CD4-positive, alpha-beta T cell (primary cell): ENCODE measurements around the gene AQP5. TPM values are rescaled to one million over a fixed set of nuclear protein-coding genes. Genes with fewer than 3 reads are reported as not detected.
A peak's percentile ranks its signal among the peaks of the same experiment; 100 is the strongest.

ENCODE experiments used
- ATAC-seq: fragments of 200-7000 bp; cut with Tn5 transposase; one replicate; pipeline ENCODE4 v1.10.0; 2022; ENCODE audit warnings: mild to moderate bottlenecking; ENCODE audit not compliant: poor library complexity
- CTCF ChIA-PET: fragments of 350-600 bp; sonication (Branson Sonifier 250); formaldehyde crosslinking; loops from one replicate; lab custom pipeline; 2021; ENCODE audit warnings: antibody characterized with exemption, inconsistent platforms; lab: Charles Lee
- POLR2A ChIA-PET: fragments of 350-600 bp; sonication (Branson Sonifier 250); formaldehyde crosslinking; loops from one replicate; lab custom pipeline; 2021; ENCODE audit warnings: antibody characterized with exemption, inconsistent platforms; lab: Charles Lee
- DNase-seq, 14 experiments: peaks; one replicate each; pipeline ENCODE4 v3.0.0-alpha.2; 2013 to 2020; ENCODE audit warnings: mixed read lengths in 2 of 14
- H3K27ac ChIP-seq, 2 donors: one replicate each; pipeline versions ENCODE4 v1.5.1 to v1.7.0; 2013; ENCODE audit warnings: low read length in 2 of 2, low read depth in 1 of 2, mild to moderate bottlenecking in 1 of 2
- H3K27me3 ChIP-seq, 2 experiments: 1 replicate in 1 of 2; 2 replicates in 1 of 2; pipeline versions ENCODE4 v1.6.1 to v1.7.0; 2013; ENCODE audit warnings: low read length in 2 of 2, control low read depth in 1 of 2, mild to moderate bottlenecking in 1 of 2, moderate library complexity in 1 of 2; ENCODE audit not compliant: insufficient read depth in 2 of 2, control insufficient read depth in 1 of 2
- H3K36me3 ChIP-seq: one replicate; pipeline ENCODE4 v1.6.1; 2013; ENCODE audit warnings: low read length, control low read depth; ENCODE audit not compliant: insufficient read depth
- H3K4me1 ChIP-seq: one replicate; pipeline ENCODE4 v1.6.1; 2013; ENCODE audit warnings: low read length, control low read depth; ENCODE audit not compliant: insufficient read depth
- H3K4me3 ChIP-seq: one replicate; pipeline ENCODE4 v1.5.1; 2013; ENCODE audit warnings: mild to moderate bottlenecking, low read length, moderate library complexity
- H3K9me3 ChIP-seq, 2 experiments: 1 replicate in 1 of 2; 2 replicates in 1 of 2; pipeline versions ENCODE4 v1.6.1 to v1.7.0; 2013; ENCODE audit warnings: low read length in 2 of 2, mild to moderate bottlenecking in 2 of 2, control low read depth in 1 of 2, moderate library complexity in 1 of 2; ENCODE audit not compliant: control insufficient read depth in 1 of 2, insufficient read depth in 1 of 2
- H3K27ac Mint-ChIP-seq: one replicate; pipeline ENCODE4 v1.8.0; 2020; ENCODE audit warnings: mixed read lengths
- H3K27me3 Mint-ChIP-seq: one replicate; pipeline ENCODE4 v1.8.0; 2021; ENCODE audit warnings: mixed read lengths
- H3K36me3 Mint-ChIP-seq: one replicate; pipeline ENCODE4 v1.8.0; 2021; ENCODE audit warnings: low read depth, mixed read lengths
- H3K4me1 Mint-ChIP-seq: one replicate; pipeline ENCODE4 v1.8.0; 2021; ENCODE audit warnings: low read depth, mixed read lengths
- H3K4me3 Mint-ChIP-seq: one replicate; pipeline ENCODE4 v1.8.0; 2020; ENCODE audit warnings: mild to moderate bottlenecking, mixed read lengths
- H3K9me3 Mint-ChIP-seq: one replicate; pipeline ENCODE4 v1.8.0; 2020; ENCODE audit warnings: mixed read lengths
- intact Hi-C, 2 experiments: fragments of 100-400 bp; cut with DNase I in 1 of 2; cut with micrococcal nuclease in 1 of 2; formaldehyde crosslinking; loops; one replicate each; pipeline versions ENCODE4 v1.15.1 to v1.9.0; 2023 to 2025; cut with DNase I, micrococcal nuclease
- total RNA-seq, 174 experiments: library from RNA in 2 of 174; stranded (reverse) in 2 of 174; gene quantifications; one replicate each; pipeline ENCODE4 v1.2.3 and lab custom pipeline; 2021 to 2026
- TF ChIP-seq, protein P1 (sequence below): fragments of 200-600 bp; IDR thresholded peaks from one replicate; pipeline ENCODE4 v1.8.0; 2022; ENCODE audit warnings: antibody characterized with exemption, mild to moderate bottlenecking

AQP5 gene
- total RNA-seq, 2 experiments from 2014 or later, result not detected

DNA sequence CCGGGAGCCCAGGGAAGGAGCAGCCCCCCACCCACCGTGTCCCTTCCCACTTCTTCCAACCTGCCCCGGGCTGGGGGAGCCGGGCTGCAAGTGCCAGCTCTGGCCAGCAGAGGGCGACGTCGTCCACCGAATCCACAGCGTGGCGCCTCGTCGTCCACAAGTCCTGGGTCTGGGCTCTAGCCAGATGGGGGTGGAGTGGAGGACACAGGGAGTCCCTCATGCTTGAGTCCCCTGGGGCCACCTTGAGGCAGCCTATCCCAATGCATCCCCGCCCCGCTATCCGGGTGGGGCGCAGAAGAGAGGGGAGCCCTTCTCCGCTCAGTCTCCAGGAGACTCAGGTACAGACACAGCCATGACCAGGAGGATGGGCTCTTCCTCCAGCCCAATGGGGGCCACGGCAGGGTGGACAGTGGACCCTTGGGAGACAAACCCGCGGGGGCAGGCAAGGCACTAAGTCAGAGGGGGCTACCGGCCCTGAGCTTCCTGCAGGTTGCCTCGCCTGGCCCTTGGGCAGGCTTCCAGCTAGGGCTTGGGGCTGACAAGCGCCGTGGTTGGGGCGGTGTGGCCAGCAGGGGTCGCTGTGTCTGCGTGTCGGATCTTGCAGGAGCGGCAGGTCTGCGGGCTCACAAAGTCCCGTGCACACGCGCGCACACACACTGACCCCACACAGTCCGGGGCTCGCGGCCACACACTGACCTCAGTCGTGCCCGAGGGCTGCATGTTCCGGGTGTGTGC, 5.5 kb downstream of the AQP5 start:
- ATAC-seq (peak; percentile 85), DNase-seq (peak; percentile 87 to 97 (median 93))
- Histone ChIP-seq H3K27me3 (peaks cover 22 to 46% of the 10 kb centered on the region in 2 experiments), H3K4me1 (peaks cover 17% of the 10 kb centered on the region), H3K36me3 (no peaks in the 10 kb centered on the region), H3K27ac (no peak overlapping the region), H3K4me3 (peak overlapping the region; percentile 57), H3K9me3 (peaks cover 0 to 8% of the 10 kb centered on the region in 2 experiments)
- no peaks in the 10 kb centered on the region for H3K36me3 Mint-ChIP-seq
- no peaks in the 10 kb centered on the region for H3K9me3 Mint-ChIP-seq
- H3K27ac Mint-ChIP-seq, result no peak overlapping the region
- peak overlapping the region; percentile 70 for H3K4me3 Mint-ChIP-seq
- intact Hi-C loops, result loop anchor here (1.0 to 5.0 kb wide), 3 partner anchors 89 to 210 kb away; no protein-coding TSS in a partner anchor
- H3K27me3 Mint-ChIP-seq, result peaks cover 47% of the 10 kb centered on the region
- ChIA-PET POLR2A (interaction anchor here (0.7 to 1.5 kb wide), 5 partner anchors 22 to 214 kb away, joined by 3 to 7 read pairs (median 3); partner anchors contain the start of gene COX14), CTCF (interaction anchor here (0.6 to 3.1 kb wide), 45 partner anchors 8 to 1936 kb away, joined by 3 to 36 read pairs (median 5); partner anchors contain the start of genes COX14, RACGAP1, SMARCD1 and TMBIM6)
- H3K4me1 Mint-ChIP-seq, result peaks cover 5% of the 10 kb centered on the region
- TF ChIP-seq, protein P1, sequence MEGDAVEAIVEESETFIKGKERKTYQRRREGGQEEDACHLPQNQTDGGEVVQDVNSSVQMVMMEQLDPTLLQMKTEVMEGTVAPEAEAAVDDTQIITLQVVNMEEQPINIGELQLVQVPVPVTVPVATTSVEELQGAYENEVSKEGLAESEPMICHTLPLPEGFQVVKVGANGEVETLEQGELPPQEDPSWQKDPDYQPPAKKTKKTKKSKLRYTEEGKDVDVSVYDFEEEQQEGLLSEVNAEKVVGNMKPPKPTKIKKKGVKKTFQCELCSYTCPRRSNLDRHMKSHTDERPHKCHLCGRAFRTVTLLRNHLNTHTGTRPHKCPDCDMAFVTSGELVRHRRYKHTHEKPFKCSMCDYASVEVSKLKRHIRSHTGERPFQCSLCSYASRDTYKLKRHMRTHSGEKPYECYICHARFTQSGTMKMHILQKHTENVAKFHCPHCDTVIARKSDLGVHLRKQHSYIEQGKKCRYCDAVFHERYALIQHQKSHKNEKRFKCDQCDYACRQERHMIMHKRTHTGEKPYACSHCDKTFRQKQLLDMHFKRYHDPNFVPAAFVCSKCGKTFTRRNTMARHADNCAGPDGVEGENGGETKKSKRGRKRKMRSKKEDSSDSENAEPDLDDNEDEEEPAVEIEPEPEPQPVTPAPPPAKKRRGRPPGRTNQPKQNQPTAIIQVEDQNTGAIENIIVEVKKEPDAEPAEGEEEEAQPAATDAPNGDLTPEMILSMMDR, result peak; percentile 96

DNA sequence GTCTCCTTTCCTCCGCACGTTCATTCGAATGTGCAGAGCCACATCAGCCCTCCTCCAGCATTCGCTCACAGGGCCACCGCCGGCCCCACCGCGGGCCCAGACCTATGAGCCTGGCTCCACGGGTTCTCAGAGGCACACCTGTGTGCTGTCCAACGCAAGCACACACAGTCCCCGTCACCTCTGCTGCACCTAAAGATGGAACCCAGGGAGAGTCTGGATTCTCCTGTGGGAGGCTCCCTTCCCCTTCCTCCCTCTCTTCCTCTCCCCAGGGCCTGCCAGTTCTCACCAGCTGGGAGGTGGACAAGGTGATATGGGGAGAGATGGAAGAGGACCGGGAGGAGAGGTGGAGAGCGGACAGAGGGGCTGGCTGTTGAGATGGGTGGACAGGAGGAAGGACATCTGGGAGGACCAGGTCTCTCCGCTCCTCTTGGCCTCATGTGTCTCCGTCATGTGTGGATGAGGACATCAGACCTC, 6.1 kb downstream of the AQP5 start:
- CTCF ChIA-PET, result interaction anchor here (0.8 to 3.1 kb wide), 29 partner anchors 9 to 435 kb away, joined by 3 to 36 read pairs (median 6); partner anchors contain the start of genes COX14, RACGAP1, SMARCD1 and TMBIM6
- Histone ChIP-seq H3K27ac (no peak overlapping the region), H3K9me3 (peaks cover 0 to 7% of the 10 kb centered on the region in 2 experiments), H3K36me3 (no peaks in the 10 kb centered on the region), H3K27me3 (peaks cover 22 to 41% of the 10 kb centered on the region in 2 experiments), H3K4me3 (peak overlapping the region; percentile 57), H3K4me1 (peaks cover 17% of the 10 kb centered on the region)
- DNase-seq (no peak), ATAC-seq (peak; percentile 15)
- no peak overlapping the region for H3K27ac Mint-ChIP-seq
- H3K36me3 Mint-ChIP-seq, result no peaks in the 10 kb centered on the region
- POLR2A ChIA-PET, result interaction anchor here (0.9 to 1.5 kb wide), 3 partner anchors 22 to 145 kb away, joined by 3 to 7 read pairs (median 6); partner anchors contain the start of gene COX14
- intact Hi-C loops, result loop anchor here (1.0 to 5.0 kb wide), 3 partner anchors 88 to 209 kb away; no protein-coding TSS in a partner anchor
- no peak overlapping the region for H3K4me3 Mint-ChIP-seq
- peaks cover 5% of the 10 kb centered on the region for H3K4me1 Mint-ChIP-seq
- TF ChIP-seq, protein P1, result no peak
- H3K27me3 Mint-ChIP-seq, result peaks cover 41% of the 10 kb centered on the region
- H3K9me3 Mint-ChIP-seq, result no peaks in the 10 kb centered on the region

DNA sequence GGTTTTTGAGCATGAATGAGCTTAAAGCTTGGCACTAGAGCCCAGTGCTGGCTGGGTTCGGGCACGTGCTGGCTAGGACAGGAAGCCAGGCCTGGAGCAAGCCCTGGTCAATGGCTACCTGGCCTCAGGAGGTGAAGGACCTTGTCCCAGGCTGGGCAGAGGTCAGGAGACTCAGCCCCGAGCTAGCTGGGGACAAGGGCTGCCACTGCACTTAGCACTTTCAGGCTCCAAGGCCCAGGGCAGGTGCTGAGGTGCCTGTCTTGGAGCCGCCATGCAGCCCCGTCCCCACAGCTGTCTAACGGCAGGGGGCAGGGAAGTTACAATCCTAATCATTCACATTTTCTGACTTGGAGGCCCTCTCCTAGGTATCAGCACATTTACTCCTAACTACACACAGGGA, 6.8 kb downstream of the AQP5 start:
- Histone ChIP-seq H3K27ac (no peak overlapping the region), H3K4me3 (no peak overlapping the region), H3K9me3 (peaks cover 0 to 4% of the 10 kb centered on the region in 2 experiments), H3K4me1 (peaks cover 17% of the 10 kb centered on the region), H3K27me3 (peaks cover 19 to 35% of the 10 kb centered on the region in 2 experiments), H3K36me3 (no peaks in the 10 kb centered on the region)
- Mint-ChIP-seq H3K9me3 (no peaks in the 10 kb centered on the region), H3K4me1 (peaks cover 5% of the 10 kb centered on the region), H3K27me3 (peaks cover 36% of the 10 kb centered on the region), H3K36me3 (no peaks in the 10 kb centered on the region), H3K4me3 (no peak overlapping the region), H3K27ac (no peak overlapping the region)
- DNase-seq (no peak), ATAC-seq (no peak)
- POLR2A ChIA-PET, result interaction anchor here (1.5 kb wide), 1 partner anchor 87 kb away, joined by 7 read pairs; no protein-coding TSS in a partner anchor
- CTCF ChIA-PET, result interaction anchor here (1.5 to 3.1 kb wide), 6 partner anchors 15 to 102 kb away, joined by 7 to 36 read pairs (median 14); partner anchors contain the start of gene RACGAP1
- intact Hi-C loops, result loop anchor here in 1 of 2 experiments (5.0 kb wide), 1 partner anchor 209 kb away; no protein-coding TSS in a partner anchor
- TF ChIP-seq, protein P1, result no peak
